Neutrophil (primary cell): ENCODE results near the gene PAK4.

Source experiments
- H3K27ac ChIP-seq: fragments of 200-600 bp; sonication (generic); 2 replicates; pipeline ENCODE4 v1.5.1; 2016; ENCODE audit warnings: mild to moderate bottlenecking, moderate library complexity
- H3K27me3 ChIP-seq: fragments of 200-600 bp; sonication (generic); 2 replicates; pipeline ENCODE4 v1.6.0; 2016; ENCODE audit warnings: mild to moderate bottlenecking
- H3K36me3 ChIP-seq: fragments of 200-600 bp; sonication (generic); 2 replicates; pipeline ENCODE4 v1.5.1; 2017
- H3K4me1 ChIP-seq, 2 experiments: fragments of 200-600 bp in 1 of 2; sonication (generic) in 1 of 2; 1 replicate in 1 of 2; 2 replicates in 1 of 2; pipeline versions ENCODE4 v1.5.1 to v1.6.1; 2013 to 2016; ENCODE audit warnings: low read depth in 1 of 2, low read length in 1 of 2, mild to moderate bottlenecking in 1 of 2, moderate library complexity in 1 of 2; ENCODE audit not compliant: control insufficient read depth in 1 of 2, insufficient read depth in 1 of 2
- H3K4me3 ChIP-seq, 2 experiments: fragments of 200-600 bp in 1 of 2; sonication (generic) in 1 of 2; 1 replicate in 1 of 2; 2 replicates in 1 of 2; pipeline ENCODE4 v1.5.1; 2013 to 2016; ENCODE audit warnings: low read depth in 1 of 2, low read length in 1 of 2, mild to moderate bottlenecking in 1 of 2, moderate library complexity in 1 of 2
- H3K9me3 ChIP-seq: fragments of 200-600 bp; sonication (generic); 2 replicates; pipeline ENCODE4 v1.5.1; 2016
- TF ChIP-seq, protein P1 (sequence below): fragments of 200-600 bp; sonication (generic); IDR thresholded peaks from 2 replicates; pipeline ENCODE4 v1.5.1; 2016; ENCODE audit warnings: antibody characterized with exemption

PAK4 gene

DNA sequence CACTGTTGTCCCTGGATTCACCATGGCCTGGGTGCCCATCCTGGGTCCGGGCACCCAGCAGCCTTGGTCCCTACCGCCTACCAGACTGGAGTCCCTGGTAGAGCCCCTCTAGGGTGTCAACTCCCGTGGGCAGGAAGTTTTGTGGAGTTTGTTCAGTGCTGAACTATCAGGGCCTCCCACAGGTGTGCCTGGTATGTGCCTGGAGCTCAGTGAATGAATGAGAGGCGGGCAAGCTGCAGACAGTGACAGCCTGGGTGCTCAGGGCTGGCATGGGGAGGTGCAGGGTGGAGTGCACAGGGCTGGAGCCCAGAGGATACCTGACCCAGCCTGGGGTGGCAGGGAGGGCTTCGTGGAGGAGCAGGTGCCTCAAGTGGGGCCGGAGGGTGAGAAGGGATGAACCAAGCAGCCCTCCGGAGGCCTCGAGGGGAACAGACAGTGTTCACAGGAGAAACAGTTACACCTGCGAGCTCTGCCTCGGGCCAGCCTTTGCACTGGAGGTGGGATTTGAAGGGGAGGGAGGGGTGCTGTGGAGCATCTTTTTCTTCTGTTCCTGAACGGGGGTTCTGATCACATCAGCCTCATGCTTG is 29.6 kb downstream of the PAK4 start:
- no peaks in the 10 kb centered on the region for H3K27me3 ChIP-seq
- H3K4me1 ChIP-seq: no peaks in the 10 kb centered on the region
- TF ChIP-seq, protein P1, sequence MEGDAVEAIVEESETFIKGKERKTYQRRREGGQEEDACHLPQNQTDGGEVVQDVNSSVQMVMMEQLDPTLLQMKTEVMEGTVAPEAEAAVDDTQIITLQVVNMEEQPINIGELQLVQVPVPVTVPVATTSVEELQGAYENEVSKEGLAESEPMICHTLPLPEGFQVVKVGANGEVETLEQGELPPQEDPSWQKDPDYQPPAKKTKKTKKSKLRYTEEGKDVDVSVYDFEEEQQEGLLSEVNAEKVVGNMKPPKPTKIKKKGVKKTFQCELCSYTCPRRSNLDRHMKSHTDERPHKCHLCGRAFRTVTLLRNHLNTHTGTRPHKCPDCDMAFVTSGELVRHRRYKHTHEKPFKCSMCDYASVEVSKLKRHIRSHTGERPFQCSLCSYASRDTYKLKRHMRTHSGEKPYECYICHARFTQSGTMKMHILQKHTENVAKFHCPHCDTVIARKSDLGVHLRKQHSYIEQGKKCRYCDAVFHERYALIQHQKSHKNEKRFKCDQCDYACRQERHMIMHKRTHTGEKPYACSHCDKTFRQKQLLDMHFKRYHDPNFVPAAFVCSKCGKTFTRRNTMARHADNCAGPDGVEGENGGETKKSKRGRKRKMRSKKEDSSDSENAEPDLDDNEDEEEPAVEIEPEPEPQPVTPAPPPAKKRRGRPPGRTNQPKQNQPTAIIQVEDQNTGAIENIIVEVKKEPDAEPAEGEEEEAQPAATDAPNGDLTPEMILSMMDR: no peak
- H3K27ac ChIP-seq: no peak overlapping the region
- no peaks in the 10 kb centered on the region for H3K9me3 ChIP-seq
- H3K36me3 ChIP-seq: no peaks in the 10 kb centered on the region
- H3K4me3 ChIP-seq: no peak overlapping the region

DNA sequence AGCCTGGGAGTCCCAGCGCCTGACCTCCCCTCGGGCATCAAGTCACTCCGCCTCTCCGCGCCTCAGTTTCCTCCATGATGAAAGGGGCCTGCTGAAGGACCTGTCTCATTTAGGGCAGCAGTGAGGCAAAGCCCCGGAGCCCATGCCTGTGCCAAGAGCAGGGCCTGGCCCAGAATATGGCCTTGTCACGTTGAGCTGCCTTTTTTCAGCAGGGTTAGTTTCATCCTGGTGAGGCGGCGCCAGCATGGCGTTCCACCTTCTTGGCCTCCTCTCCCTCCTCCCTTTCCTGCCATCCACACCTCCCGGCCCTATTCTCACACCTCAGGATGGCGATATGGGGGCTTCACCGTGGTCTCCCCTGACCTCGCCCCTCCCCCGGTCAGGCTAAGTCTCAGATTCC is 30.2 kb downstream of the PAK4 start:
- H3K27ac ChIP-seq: no peak overlapping the region
- no peaks in the 10 kb centered on the region for H3K27me3 ChIP-seq
- no peak overlapping the region for H3K4me3 ChIP-seq
- H3K36me3 ChIP-seq: no peaks in the 10 kb centered on the region
- H3K9me3 ChIP-seq: no peaks in the 10 kb centered on the region
- no peaks in the 10 kb centered on the region for H3K4me1 ChIP-seq
- TF ChIP-seq, protein P1: no peak

DNA sequence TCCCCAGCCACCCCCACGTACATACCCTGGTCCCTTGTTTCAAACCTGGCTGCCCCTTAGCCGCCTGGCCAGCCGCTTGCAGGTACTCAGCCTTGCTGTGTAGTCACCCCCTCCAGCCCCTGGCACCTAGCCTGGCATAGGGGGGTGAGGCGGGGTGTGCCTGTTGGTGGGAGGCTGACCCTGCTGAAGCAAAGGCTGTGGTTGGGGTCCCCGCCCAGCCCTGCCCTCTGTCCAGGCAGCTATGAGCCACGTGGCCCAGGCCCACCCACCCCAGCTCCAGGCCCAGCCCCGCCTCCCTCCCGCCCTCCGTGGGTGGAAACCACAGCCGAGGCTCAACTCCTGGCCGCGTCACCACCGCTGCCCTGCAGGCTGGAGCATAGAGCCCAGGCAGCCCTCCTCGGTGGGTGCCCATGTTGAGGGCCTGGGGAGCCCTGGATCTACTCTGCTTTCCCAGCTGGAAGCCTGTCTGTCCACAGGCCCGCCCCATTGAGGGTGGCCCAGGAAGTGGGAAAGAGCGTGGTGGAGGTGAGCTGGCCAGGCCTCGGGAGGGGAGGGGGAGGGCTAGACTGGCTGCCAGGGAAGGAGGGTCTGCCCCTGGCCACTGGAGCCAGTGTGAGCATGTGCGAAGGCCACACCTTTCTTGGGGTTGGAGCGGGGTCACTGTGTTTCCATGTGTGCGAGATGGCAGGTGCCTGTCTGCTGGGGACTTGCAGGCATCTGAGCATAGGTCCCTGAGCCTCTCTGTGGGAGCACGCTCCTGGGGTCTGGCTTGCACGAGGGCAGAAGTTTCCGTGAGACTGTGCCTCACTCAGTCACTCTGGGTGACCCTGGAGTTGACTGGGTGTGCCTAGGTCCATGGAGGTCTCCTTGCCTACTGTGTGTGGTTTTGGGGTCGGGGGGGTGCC is 31.0 kb downstream of the PAK4 start:
- no peak overlapping the region for H3K4me3 ChIP-seq
- H3K9me3 ChIP-seq: no peaks in the 10 kb centered on the region
- no peaks in the 10 kb centered on the region for H3K36me3 ChIP-seq
- no peak overlapping the region for H3K27ac ChIP-seq
- H3K4me1 ChIP-seq: no peaks in the 10 kb centered on the region
- no peaks in the 10 kb centered on the region for H3K27me3 ChIP-seq
- TF ChIP-seq, protein P1: no peak

DNA sequence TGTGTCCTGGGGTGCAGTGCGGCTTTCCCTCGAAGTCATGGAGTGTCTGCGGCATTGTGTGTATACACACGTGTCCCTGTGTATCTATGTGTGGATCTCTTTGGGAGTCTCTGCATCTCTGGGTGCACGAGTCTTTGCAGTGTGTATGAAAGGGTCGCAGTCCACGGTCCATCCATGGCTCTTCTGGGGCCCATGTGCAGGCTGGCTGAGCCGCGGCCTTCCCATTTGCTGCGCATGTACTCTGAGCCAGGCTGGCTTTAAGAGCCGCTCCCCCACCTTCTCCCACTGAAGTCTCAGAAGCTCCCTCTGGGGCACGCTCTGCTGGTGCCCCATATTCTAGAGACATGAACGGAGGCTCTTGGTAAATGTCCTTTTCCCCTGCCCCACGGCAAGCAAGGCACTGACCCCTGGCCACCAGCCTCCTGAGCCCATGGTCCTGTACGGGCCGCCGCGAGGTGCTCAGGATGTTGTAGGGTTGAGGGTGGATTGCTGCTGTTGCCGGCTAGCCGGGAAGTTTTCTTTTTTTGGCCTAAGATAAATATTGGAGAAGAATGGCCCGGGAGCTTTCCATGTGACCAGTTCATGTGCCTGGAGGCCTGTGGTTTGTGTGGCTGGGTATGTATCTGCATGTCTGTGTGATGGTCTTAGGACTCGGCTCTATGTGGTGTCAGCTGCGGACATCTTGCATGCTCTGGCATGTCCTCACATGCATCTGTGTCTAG is 31.9 kb downstream of the PAK4 start:
- no peak overlapping the region for H3K4me3 ChIP-seq

DNA sequence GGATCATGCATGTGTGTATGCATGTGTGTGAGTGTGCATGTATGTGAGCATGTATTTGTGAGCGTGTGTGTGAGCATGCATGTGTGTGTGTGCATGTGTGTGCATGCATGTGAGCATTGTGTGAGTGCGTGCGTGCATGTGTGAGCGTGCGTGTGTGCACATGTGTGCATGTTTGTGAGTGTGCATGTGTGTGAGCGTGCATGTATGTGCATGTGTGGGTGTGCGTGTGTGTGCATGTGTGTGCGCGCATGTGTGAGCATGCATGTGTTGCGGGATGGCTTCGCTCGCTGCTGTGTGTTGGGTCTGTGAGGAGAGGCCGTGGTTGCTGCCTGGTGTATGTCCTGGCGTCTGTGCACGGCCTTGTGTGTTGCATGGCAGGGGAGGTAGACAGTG is 32.4 kb downstream of the PAK4 start:
- no peak overlapping the region for H3K4me3 ChIP-seq
- TF ChIP-seq, protein P1: no peak
- no peaks in the 10 kb centered on the region for H3K9me3 ChIP-seq
- no peaks in the 10 kb centered on the region for H3K36me3 ChIP-seq
- H3K4me1 ChIP-seq: no peaks in the 10 kb centered on the region
- no peaks in the 10 kb centered on the region for H3K27me3 ChIP-seq
- no peak overlapping the region for H3K27ac ChIP-seq

More for the DNA sequence above, 31.9 kb downstream of the PAK4 start:
- no peak overlapping the region for H3K27ac ChIP-seq
- H3K36me3 ChIP-seq: no peaks in the 10 kb centered on the region
- H3K9me3 ChIP-seq: no peaks in the 10 kb centered on the region
- no peaks in the 10 kb centered on the region for H3K27me3 ChIP-seq
- no peaks in the 10 kb centered on the region for H3K4me1 ChIP-seq
- TF ChIP-seq, protein P1: no peak
